ENCODE results near the gene ASB3. TPM values are rescaled to one million over a fixed set of nuclear protein-coding genes. Genes with fewer than 3 reads are reported as not detected.

ASB3 gene
- total and polyA plus RNA-seq, 4 donors: 7.0 to 54.9 (median 18.1) TPM

DNA sequence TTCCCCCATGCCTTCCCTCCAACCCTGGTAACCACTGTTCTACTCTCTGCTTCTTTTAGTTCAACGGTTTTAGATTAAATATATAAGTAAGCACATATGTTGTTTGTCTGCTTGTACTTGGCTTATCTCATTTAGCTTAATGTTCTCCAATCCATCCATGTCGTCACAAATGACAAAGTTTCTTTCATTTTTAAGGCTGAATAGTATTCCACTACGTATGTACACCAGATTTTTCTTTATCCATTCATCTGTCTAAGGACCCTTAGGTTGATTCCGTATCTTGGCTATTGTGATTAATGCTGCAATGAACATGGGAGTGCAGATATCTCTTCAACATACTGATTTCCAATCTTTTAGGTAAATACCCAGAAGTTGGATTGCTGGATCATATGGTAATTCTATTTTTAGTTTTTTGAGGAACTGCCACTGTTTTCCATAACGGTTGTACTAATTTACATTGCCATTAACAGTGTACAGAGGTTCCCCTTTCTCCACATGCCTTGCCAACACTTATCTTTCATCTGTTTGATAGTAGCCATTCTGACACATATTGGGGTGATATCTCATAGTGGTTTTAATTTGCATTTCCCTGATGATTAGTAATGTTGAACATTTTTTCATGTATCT, 8.1 kb downstream of the ASB3 start:
- no peak overlapping the region for H3K4me3 ChIP-seq
- H3K9me3 ChIP-seq (ENCODE audit: control insufficient read depth in 4 of 4, insufficient read depth in 3 of 4, low read length in 3 of 4): no peaks in the 10 kb centered on the region
- TF ChIP-seq CTCF (IDR thresholded peaks at IDR 0.05; ENCODE audit: control extremely low read depth, extremely low read depth): no peak
- no peak overlapping the region for H3K9ac ChIP-seq (ENCODE audit: insufficient read depth in 1 of 2, low read length in 2 of 2)
- H3K27me3 ChIP-seq (ENCODE audit: control insufficient read depth in 3 of 3, insufficient read depth in 3 of 3, low read length in 2 of 3): no peaks in the 10 kb centered on the region
- peaks cover 0 to 3% (median 0%) of the 10 kb centered on the region in 5 donors for H3K4me1 ChIP-seq (ENCODE audit: control insufficient read depth in 5 of 5, insufficient read depth in 5 of 5, low read length in 5 of 5)
- H3K27ac ChIP-seq (ENCODE audit: low read depth in 1 of 2, low read length in 1 of 2): no peak overlapping the region
- H3K36me3 ChIP-seq (ENCODE audit: control insufficient read depth in 4 of 4, insufficient read depth in 4 of 4, low read length in 4 of 4): peaks cover 0 to 17% (median 5%) of the 10 kb centered on the region in 4 donors
- WGBS, 2 donors: 73 to 84% methylated on average over 5 of the region's 5 CpGs
- ATAC-seq (ENCODE audit: insufficient read depth, low FRiP score) (no peak), DNase-seq (no peak)

- H3K4me3 ChIP-seq: no peak overlapping the region
- H3K27me3 ChIP-seq (ENCODE audit: control insufficient read depth in 3 of 3, insufficient read depth in 3 of 3, low read length in 2 of 3): no peaks in the 10 kb centered on the region
- no peak for TF ChIP-seq CTCF (IDR thresholded peaks at IDR 0.05; ENCODE audit: control extremely low read depth, extremely low read depth)
- no peak overlapping the region for H3K9ac ChIP-seq (ENCODE audit: insufficient read depth in 1 of 2, low read length in 2 of 2)
- H3K27ac ChIP-seq (ENCODE audit: low read depth in 1 of 2, low read length in 1 of 2): no peak overlapping the region
- WGBS, 2 donors: 40 to 53% methylated on average over 1 of the region's 1 CpG
- H3K36me3 ChIP-seq (ENCODE audit: control insufficient read depth in 4 of 4, insufficient read depth in 4 of 4, low read length in 4 of 4): peaks cover 0 to 17% (median 4%) of the 10 kb centered on the region in 4 donors
- ATAC-seq (ENCODE audit: insufficient read depth, low FRiP score) (no peak), DNase-seq (no peak)
- peaks cover 0 to 3% (median 0%) of the 10 kb centered on the region in 5 donors for H3K4me1 ChIP-seq (ENCODE audit: control insufficient read depth in 5 of 5, insufficient read depth in 5 of 5, low read length in 5 of 5)
- no peaks in the 10 kb centered on the region for H3K9me3 ChIP-seq (ENCODE audit: control insufficient read depth in 4 of 4, insufficient read depth in 3 of 4, low read length in 3 of 4)
Measured at GRCh38 chr2:53777134-53777533, 9.6 kb downstream of the ASB3 start.

DNA sequence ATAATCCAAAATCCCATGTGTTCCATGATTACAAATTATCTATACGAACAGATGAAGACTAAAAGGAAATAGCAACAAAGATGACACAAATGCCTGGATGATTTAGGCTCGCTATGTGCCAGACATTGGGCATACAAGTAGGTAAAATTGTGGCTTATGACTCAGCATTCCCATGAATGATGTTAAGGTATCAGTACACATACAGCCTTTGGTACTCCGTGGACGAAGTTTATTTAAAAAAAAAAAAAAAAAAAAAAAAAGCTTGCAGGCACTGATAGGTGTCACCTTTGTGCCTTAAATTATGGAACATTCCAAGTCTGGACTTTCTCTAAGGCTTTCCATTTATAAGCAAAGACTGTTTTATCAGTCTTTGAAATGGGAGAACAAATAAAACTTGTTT, 16.5 kb downstream of the ASB3 start:
- H3K9me3 ChIP-seq (ENCODE audit: control insufficient read depth in 4 of 4, insufficient read depth in 3 of 4, low read length in 3 of 4): no peaks in the 10 kb centered on the region
- peaks cover 0 to 2% (median 0%) of the 10 kb centered on the region in 4 donors for H3K36me3 ChIP-seq (ENCODE audit: control insufficient read depth in 4 of 4, insufficient read depth in 4 of 4, low read length in 4 of 4)
- H3K4me1 ChIP-seq (ENCODE audit: control insufficient read depth in 5 of 5, insufficient read depth in 5 of 5, low read length in 5 of 5): peaks cover 0 to 12% (median 0%) of the 10 kb centered on the region in 5 donors
- H3K9ac ChIP-seq (ENCODE audit: insufficient read depth in 1 of 2, low read length in 2 of 2): no peak overlapping the region
- H3K27ac ChIP-seq (ENCODE audit: low read depth in 1 of 2, low read length in 1 of 2): no peak overlapping the region
- no peak for DNase-seq
- ATAC-seq (ENCODE audit: insufficient read depth, low FRiP score): no peak
- H3K4me3 ChIP-seq: no peak overlapping the region
- no peak for TF ChIP-seq CTCF (IDR thresholded peaks at IDR 0.05; ENCODE audit: control extremely low read depth, extremely low read depth)
- WGBS, 2 donors: 82 to 87% methylated on average over 4 of the region's 4 CpGs
- no peaks in the 10 kb centered on the region for H3K27me3 ChIP-seq (ENCODE audit: control insufficient read depth in 3 of 3, insufficient read depth in 3 of 3, low read length in 2 of 3)
